ENCODE results near the gene LHX8.
"Not testable (repeated sequence)": the region's sequence is repeated elsewhere in the genome, so short reads cannot be mapped to it uniquely, and the experiment has no call there.

The LHX8 gene

DNA sequence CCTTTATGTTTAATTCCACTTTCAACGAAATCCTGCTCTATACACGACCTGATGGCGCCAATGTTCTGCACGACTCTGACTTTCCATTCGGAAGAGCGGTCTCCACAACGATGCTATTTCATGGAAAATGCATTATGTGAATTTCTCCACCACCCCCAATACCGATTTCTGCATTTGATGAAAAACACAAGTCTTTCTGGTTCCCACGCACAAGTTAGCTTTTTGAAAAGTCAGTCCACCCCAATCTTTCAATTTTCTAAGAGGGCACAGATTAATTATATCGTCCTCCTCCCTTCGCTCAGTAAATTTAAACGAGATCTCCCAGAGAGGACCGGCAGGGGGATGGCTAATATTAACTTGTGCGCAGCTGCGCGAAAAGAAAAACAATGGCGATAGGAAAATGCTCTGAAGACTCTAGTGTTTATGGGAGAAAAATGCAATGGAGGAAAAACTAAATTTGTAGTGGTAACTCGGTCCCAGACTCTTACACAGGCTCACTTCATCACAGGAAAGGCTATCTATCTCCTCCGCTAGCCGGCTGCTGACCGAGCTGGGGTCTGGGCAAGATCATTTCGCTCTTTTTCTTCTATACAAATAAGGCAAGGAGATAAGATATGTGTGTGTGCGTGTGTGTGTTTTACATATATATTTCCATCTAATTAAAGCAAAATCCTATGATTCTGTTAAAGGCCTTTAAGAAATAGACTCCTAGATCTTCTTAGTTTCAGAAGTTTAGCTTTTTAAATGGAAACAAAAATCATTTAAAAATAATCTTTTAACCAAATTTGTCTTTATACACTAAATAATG lies 1.2 kb upstream of the LHX8 start:
- DNase-seq = no peak

DNA sequence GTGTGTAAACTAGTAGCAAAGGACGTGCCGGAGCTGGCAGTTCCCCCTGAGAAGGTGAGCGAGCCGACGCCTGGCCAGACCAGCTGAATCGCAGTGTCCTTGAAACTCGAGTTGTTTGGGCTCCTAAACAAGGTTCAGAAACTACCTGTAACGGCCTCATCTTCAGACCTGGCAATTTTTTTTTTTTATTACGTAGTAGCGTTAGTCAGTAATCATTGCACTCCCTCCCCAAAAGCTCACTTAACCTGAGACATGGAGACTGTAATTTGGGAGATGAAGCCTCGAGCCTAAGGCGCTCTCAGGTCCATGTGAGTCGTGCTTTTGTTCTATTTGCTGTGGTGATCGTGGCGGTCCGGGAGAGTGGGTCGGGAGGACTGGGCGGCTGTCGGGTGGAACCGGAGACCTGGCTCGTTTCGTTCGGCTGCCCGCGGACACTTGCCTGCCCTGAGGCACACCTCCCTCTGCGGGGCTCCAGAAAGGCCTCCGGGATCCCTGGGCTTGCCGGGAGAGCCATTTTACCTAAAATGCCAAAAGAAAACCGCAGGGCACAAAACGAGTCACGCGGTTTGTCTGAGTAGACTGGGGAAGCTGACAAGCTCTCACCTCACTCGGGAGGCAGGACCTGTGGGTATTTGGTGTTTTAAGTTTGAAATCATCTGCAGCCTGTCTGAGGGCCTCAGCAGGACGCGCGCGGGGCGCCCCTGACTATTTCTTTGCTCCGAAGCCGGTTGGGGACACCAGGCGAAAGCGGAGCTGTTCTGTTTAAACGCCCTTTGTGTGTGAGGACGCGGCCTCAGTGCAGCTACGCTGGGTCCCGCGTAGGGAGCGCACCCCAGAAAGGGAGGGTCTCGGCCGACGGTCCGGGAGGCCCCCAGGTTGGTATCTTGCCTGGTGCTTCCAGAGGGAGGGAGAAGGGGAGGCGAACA lies 722 bp downstream of the LHX8 start:
- DNase-seq = no peak

DNA sequence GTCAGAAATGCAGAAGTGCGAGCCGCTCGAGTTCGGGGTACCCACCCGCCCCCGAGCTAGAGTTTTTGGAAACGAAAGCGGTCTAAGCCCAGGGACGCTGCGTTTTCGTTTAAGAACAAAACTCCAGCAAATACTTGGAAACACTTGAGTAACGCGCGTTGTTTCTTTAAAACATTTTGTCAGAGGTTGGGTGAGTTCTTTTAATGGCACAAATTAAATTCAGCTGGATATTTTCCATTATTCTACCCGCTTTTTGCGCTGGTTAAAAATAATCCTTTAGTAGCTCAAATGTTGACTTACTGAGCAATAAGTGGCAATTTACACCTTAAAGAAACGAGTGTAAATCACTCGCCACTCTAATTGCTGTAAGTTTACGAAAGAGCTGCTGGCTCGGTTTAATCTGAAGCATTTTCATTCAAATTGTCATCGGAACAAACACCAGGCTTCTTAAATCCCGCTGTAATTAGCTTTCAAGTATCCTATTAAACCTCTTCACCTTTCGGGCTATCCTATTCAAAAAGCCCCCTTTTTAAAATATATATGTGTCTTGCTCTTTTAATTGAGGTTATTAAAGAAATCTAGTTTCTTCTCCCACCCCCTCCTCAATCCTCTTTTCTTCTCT lies 1.5 kb downstream of the LHX8 start:
- no peak for DNase-seq

DNA sequence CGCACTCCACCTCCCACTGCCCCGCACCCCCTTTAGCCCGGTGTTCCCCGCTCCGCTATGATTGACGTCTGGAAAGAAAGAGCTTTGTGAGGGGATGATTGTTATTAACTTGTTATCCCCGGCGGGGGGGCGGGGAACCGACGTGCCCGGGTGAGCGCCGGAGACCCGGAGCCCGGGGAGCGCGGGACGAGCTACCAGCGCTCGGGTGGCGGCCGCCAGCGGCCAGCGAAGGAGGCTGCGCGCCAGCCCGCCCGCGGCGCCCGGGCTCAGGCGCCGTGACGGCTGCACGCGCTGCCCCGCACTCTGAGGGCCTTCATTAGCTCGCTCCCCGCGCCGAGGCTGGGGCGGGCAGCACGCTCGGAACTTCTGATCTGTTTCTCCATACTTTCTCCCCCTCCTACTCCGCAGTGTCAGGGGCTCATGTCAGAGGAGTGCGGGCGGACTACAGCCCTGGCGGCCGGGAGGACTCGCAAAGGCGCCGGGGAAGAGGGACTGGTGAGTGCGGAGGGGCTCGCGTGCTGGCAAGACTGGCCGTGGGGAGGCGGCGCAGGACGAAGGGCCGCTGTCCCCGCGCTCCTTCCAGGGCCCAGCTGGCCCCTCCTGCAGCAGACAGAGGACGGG lies 2.1 kb downstream of the LHX8 start:
- no peak for DNase-seq

DNA sequence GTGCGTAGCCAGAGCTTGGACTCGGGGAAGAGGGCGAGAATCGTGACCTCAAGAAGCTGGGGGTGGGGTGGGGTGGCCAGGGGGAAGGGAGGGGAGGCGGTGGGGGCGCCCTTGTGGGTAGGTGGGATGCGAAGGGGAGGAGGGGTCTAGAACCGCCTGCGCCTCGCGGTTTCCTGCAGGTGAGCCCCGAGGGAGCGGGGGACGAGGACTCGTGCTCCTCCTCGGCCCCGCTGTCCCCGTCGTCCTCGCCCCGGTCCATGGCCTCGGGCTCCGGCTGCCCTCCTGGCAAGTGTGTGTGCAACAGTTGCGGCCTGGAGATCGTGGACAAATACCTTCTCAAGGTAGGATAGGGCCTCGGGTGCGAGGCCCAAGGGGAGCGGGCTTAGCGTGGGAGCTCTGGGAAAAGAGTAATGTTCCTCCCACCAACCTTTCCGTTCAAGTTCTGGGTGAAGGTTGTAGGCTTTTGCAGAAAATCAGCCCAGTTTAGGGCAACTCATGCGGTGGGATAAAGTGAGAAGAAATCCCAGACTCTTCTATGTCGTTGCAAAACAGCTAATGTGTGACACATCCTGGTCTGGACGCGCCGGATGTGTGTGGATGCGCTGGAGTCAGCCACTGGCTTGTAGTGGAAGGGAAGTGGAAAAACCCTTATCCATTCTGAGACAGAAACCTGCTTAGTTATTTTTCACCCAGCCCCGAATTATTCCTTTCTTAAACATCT lies 2.9 kb downstream of the LHX8 start:
- no peak for DNase-seq

DNA sequence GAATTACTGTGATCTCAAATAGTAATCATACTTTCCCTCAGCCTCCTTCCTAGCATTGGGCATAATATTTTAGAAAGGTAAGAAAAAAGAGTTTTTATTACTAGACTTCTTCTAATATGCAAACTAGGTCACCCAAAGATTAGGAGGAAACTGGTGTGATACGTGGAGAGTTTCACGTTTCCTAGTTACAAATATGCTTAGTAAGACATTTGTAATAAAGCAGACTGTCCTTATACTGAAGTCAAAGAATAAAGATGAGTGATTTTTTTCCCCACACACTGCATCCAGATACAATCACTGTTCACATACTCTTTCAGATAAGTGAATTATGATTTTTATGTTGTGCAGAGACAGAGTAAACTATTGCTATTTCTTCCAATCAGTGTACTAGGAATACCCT lies 17.9 kb downstream of the LHX8 start:
- DNase-seq = no peak

DNA sequence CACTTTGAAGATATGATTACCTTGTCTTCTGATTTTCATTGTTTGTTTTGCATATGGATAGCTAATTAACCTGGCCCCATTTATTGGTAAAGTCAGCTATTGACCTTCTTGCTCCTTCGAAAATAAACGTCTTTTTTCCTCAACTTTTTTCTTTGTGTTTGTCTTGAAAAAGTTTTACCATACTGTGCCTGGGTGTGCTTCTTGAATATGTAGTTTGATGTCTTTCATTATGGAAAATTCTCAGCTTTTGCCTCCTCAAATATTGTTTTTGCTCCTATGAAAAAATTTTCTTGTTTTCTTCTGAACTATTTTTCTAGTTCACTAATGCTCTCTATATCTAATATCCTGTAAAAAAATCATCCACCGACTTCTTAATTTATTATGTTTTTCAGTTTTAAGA lies 25.0 kb downstream of the LHX8 start:
- no peak for DNase-seq

DNA sequence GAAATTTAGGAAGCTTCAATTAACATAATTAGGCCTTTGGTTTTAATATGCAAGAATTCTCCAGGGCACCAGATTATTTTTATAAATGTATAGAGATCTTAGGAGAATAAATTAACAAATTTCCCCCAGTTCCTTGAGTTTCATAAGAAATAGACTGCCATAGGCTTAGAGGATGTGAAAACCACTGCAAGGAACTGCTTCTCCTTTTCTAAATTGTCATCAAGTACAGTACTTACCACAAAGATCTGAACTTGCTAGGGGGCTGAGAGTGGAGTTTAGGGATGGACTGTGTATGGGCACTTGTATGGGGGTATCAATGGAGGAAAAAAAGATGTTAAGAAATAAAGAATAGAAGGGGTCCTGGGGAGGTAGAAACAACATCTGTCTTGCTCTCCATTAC lies 31.1 kb downstream of the LHX8 start:
- DNase-seq = no peak

DNA sequence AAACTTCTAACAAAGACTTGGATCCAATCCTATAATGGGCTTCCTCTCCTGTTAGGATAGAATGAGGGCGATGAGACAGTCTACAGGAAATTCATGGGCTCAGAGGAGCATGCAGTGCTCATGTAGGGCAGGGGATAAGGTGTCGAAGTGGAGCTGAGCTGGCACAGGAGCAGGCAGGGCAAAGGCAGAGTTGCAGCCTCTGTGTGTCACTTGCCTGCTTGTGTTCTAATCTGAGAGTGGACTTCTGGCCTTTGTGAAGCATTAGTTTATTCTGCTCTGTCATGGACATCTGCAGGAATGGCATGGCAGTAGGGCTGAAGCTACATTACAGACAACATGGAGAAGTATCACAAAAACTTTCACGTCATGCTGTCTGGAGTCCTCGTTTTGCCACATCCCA lies 32.6 kb downstream of the LHX8 start:
- no peak for DNase-seq

DNA sequence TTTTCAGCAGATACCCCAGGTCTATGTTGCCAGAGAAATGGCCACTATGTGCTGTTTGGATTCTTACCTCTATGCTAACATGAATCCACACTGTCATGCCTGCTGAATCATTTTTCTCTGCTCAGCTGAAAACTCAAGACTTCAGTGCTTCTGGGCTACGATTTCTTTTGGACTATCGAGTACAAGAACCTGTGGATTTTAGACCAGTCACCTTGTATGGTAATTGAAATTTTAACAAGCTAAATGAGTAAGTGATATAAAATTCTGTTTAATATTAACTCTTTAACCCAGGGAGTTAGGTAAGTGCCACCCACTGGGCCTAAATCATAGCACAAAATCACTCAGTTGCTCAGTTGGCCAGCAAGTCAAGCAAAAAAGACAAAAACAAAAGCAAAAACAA lies 35.8 kb downstream of the LHX8 start:
- DNase-seq = no peak

DNA sequence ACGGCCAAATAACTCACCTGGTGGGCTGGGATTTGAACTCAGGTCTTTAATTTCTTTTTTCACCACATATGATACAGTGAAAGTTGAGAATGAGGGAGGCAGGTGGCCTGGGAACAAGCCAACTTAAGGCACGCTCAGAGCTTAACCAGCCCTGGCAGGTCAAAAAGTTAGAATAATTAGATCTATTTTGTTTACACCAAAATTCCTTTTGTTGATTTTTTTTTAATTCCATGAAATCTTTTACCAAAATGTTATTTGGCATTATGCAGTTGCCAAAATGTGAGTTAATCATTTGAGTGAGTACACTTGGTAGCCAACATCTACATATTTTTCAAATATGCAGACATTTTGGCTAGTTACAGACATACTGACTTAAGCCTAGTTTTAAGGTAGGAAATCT lies 36.8 kb downstream of the LHX8 start:
- DNase-seq = no peak

DNA sequence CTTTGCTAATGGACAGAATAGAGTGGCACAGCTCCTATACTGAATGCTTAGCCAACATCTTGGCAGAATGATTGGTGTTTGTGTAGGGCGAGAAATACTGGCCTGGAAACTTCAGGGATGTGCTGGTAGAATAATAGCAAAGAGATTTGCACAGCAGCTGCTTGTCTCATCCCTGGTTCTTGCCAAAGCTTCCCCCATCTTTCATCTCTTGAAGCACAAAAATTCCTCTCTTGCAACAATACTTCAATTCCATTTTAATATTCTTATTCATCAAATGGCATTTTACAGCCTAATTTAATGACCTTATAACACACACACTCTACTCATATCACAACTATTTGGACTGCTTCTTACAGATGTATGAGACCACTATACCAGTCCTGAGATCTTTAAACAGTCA lies 37.7 kb downstream of the LHX8 start:
- DNase-seq = no peak

DNA sequence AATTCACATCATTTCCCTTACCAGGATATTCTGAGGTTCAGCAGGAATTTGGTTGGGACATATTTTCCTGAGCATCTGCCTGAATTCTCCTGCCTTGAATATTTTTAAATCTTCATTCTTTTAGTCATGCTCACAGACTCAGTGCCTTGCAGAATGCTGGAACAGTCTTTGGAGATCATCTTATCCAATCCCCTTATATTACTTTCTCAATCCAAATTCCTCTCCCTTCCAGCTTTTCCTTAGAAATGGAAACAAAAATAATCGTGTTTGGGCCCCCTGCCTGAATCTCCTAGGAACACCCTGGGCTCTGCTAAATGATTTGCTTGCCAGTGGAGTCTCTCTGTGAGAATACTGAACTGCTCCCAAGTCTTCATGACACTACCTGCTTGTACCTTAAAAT lies 38.4 kb downstream of the LHX8 start:
- DNase-seq = no peak

DNA sequence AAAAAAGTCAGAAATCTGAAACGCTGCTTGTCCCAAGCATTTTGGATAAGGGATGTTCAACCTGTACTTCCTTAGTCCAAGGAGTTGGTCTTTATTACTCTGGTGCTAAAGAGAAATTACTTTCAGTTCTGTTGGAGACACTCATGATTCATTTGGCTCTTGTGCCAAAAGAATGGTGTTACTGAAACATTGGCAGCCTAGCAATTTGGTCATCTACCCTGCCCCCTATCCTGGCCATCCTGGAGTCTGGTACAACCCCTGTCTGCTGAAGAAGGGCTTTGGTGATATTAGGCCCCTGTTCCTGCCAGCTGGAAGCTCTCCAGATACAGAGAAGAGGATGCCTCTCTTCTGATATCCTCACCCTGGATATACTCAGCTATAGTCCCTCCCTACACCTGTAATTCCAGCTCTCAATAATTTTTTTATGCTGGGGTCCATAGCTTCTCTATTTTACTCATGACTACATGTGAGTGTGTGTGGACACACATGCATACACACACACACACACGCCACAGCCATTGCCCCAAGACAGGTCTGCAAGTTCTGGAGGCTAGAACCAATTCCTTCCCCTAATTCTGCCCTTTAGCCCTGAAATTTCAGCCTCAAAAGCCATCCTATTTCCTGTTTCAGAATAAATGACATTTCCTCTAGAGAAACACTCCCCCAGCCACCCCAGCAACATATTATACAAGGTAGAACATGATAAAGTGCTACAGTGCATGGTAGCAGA lies 40.0 kb downstream of the LHX8 start:
- DNase-seq = no peak

DNA sequence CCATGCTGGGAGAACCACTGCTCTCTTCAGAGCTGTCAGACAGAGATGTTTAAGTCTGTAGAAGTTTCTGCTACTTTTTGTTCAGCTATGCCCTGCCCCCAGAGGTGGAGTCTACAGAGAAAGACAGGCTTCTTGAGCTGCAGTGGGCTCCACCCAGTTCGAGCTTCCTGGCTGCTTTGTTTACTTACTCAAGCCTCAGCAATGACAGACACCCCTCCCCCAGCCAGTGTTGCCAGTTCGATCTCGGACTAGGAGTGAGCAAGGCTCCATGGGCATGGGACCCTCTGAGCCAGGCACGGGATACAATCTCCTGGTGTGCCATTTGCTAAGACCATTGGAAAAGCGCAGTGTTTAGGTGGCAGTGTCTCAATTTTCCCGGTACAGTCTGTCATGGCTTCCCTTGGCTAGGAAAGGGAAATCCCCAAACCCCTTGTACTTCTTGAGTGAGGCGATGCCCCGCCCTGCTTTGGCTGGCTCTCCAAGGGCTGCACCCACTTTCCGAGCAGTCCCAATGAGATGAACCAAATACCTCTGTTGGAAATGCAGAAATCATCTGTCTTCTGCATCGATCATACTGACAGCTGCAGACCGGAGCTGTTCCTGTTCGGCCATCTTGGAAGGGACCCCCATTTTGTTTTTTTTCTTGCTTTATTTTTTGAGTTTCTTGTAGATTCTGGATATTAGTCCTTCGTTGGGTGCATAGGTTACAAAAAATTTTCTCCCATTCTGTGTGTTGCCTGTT lies 47.2 kb downstream of the LHX8 start:
- DNase-seq = not testable (repeated sequence)

DNA sequence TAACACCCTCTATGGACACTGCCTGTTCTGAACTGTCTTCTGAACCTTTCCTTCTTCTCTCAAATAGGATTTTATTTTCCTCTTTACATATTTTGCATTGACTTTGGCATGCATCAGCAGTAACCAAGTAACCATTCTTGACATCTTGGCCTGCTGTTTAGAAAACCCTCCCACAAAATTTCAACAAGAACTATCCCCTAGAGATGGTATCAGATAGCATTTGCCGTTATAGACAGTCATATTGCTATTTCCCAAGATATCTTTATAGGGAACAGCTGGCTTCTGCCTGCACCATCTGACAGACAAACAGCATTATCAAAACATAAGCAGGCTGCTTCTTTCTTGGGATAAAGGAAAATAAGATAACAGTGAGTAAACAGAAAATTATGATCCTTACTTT lies 54.7 kb downstream of the LHX8 start:
- no peak for DNase-seq

DNA sequence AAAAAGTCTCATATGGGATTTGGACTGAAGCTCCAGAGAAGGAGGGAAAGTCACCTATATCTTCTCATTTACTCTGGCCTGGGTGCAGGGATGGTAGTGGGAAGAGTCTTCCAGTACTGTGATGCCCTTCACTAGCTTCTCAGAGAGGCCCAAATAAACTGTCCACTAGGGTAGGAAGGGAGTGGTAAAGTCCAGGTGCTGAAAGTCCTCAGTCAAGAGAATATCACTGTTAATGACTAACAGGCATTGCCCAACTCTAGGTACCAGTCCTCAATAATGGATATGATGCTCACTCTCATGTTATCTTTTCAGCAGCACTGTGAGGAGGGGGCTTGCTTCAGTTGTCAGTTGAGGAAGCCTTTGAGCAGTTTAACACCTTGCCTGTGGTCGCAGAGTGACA lies 64.0 kb downstream of the LHX8 start:
- DNase-seq = no peak

DNA sequence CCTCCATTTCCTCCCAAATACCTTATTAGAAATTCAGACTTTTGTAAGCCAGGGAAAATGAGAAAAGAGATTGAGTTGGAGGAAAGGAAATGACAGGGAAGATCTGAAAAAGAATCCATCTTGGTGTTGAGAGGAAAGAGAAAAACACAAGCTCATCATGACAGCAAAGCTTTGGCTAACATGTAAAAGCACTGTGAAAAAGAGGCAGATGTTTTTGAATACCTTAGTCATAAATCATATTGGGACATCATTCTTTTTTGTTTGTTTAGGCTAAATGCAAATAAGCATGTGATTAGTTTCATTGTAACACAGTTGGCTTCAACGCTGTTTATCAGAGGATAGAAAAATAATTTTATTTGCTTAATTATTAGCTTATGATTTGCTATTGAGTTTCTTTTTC lies 64.6 kb downstream of the LHX8 start:
- no peak for DNase-seq

DNA sequence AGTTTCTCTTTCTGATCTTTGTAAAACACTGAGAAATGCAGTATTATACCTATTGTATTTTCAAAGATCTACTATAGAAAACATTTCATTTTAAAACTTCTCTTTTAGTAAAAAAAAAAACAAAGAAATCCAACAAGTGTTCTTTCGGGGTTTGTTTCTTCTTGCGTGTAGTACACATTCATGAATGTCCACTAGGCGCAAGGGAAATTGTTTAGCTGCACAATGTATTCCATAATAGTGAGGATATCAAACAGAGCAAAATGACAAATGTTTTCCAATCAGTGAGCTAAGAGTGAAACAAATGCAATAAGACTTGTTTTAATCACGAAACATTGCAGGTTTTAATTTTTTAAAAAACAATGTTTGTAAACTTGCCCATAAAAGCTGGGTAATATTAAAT lies 68.6 kb downstream of the LHX8 start:
- no peak for DNase-seq

DNA sequence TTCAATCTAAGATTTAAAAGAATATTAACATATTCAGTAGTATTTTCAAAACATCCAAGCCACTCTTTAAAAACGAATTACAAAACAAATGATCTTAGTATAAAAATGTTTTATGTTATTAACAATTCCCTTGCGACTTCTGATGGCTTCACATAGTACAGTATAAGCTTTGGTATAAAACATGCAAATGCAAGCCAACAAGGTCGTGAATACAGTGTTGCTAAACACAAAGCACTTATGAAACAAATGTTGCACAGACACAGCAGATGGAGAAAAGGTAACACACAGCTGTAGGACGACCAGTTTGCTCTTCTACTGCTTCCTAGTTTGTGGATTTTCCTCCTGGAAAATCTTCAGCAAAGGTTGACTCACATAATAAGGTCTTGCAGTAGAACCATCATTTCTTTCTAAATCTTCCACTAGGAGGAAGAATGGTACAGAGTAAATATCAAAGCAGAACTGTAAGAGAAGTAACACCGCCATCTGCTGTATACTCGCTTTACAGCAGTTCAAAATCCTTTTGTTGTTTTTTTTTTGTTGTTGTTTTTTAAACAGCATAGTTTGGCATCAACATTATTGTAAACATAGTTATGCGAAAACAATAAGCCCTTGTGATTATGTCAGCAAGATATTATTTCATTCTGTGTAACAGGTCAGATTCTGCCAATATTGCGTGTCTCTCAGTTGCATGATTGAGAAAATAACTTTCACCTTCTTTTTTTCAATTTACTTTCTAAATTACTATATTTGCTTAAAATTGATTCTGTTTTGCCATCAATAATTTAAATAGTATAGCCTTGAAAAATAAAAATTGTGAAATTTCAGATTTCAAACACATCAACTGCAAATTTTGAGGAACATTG lies 69.5 kb downstream of the LHX8 start:
- DNase-seq = no peak
